GM20431 (cell line): ENCODE results near the gene LDLRAD4.

Source experiments
- in situ Hi-C: fragments of 300-500 bp; cut with MseI, MboI; formaldehyde crosslinking; loops from one replicate; pipeline ENCODE4 v1.15.0; 2020; ENCODE audit warnings: low sequenced_read_pairs; ENCODE audit not compliant: unreplicated experiment

Gene LDLRAD4

GRCh38 chr18:13363359-13363758, 144.8 kb downstream of the LDLRAD4 start:
- in situ Hi-C loops, result no loop called here

GRCh38 chr18:13364721-13365205, 146.2 kb downstream of the LDLRAD4 start:
- in situ Hi-C loops, result no loop called here

GRCh38 chr18:13366131-13366530, 147.6 kb downstream of the LDLRAD4 start:
- in situ Hi-C loops, result no loop called here

DNA sequence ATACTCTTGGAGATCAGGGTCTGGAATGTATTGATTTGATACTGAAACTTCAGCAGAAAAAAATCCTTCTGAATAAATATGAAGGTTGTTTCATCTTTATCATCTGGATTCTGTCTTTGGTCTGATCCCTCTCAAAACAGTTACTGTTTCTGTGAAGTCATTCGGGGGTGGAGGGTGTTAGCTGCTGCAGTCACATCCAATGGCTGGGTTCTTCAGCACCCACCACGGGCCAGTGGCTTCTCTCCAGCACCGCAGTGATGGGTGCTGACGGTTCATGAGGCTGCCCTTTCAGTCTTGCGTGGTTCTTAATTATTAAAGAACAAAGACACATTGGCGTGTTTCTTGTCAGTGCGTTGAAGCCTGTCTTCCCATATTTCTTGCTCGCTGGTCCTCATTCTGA, 148.0 kb downstream of the LDLRAD4 start:
- in situ Hi-C loops, result no loop called here

- in situ Hi-C loops, result no loop called here
Observed at GRCh38 chr18:13366962-13367892, 148.7 kb downstream of the LDLRAD4 start.

- in situ Hi-C loops, result no loop called here
Observed at GRCh38 chr18:13368080-13368813, 149.7 kb downstream of the LDLRAD4 start.

- in situ Hi-C loops, result no loop called here
Observed at GRCh38 chr18:13369353-13369752, 150.8 kb downstream of the LDLRAD4 start.

DNA sequence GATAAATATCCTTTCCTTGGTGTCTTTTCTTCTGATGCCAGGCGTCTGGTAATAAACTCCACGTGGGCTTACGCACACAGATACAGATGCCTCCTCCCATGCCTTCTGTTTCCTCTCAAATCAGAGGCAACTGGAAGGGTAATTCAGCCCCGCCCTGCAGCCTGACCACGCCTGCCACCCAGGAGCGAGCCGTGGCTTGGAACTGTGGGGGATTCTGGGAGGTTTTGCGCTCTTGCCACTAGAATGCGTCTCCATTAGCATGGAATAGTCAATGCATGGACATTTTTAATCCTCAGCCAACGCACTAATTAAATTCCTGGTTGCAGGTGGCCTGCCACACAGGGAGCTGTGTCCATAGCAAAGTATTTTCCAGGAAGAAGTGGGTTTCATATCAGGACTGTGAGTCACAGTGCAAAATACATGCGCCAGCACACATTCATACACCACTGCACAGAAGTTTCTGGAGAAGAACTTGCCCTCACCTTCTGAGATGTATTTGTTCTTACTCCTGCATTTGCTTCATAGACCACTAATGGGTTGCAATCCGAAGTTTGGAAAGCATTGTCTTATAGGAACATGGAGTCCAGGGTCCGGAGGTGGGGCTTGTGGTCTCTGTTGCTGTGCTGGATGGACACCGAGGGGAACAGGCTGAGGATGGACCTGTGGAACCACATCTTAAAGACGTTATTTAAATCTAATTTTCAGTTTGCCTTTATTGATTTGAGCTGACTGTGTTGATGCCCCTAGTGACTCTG, 151.4 kb downstream of the LDLRAD4 start:
- in situ Hi-C loops, result no loop called here

- in situ Hi-C loops, result no loop called here
Observed at GRCh38 chr18:13370995-13371625, 152.6 kb downstream of the LDLRAD4 start.

DNA sequence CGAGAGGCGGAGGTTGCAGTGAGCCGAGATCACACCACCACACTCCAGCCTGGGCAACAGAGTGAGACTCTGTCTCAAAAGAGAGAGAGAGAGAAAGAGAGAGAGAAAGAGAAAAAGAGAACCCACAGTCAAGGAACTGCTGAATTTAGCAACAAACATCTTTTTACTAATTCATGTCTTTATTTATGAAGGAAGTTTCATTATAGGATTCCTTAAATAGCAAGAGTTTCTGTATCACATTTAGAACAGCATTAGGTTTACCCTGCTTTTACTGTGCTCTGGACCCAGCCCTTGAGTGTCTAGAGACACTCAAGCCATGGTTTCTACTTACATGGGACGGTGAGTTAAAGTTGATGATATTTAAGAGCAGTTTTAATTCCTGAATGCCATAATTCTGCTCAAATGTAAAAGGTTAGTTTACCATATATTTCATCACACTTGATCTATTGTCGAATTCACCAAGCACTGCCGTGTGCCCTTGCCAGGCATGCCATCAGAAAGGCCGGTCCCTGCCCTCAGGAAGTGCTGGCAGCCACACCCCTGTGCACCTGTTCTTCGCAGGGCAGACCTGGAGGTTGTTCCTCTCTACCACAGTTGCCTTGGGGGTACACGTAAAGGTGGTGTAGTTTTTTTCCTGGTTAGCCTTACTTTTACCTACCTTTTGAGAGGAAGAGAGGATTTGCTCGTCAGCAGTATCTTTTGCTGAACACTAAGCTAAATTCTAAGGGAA, 153.3 kb downstream of the LDLRAD4 start:
- in situ Hi-C loops, result no loop called here

DNA sequence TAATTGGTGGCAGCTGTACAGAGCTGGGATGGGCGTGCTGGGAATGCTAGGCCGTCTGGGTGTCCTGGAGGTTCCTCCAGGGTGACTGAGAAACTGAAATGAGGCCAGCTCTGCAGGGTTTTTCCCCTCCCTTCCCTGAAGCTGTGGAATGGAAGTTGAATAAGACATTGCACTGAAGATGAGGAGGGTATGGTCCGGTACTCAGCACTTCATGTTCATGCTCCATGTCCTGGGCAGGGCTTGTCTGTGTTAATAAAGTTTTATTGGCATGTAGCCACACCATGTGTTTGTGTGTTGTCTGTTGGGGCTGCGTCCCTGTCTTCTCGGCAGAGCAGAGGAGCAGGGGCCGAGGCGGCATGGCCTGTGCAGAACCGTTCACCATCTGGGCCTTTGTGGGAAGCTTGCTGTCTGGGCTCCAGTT, 154.0 kb downstream of the LDLRAD4 start:
- in situ Hi-C loops, result no loop called here

DNA sequence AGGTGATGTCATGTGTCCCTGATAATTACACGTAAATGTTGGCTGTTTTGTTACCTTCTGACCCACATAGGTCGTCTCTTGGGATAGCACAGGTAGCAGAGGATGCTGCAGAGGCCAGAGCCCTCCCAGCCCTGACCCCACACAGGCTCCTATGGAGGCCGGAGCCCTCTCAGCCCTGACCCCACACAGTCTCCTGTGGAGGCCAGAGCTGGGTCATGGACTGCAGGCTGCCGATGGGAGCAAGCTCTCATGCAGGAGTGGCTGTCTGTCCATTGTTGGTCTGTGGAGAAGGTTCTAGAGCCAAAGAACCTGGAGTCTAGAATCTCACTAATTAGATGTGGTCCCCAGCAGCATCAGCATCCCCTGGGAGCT, 155.5 kb downstream of the LDLRAD4 start:
- in situ Hi-C loops, result no loop called here

- in situ Hi-C loops, result no loop called here
Observed at GRCh38 chr18:13374468-13375301, 156.1 kb downstream of the LDLRAD4 start.

DNA sequence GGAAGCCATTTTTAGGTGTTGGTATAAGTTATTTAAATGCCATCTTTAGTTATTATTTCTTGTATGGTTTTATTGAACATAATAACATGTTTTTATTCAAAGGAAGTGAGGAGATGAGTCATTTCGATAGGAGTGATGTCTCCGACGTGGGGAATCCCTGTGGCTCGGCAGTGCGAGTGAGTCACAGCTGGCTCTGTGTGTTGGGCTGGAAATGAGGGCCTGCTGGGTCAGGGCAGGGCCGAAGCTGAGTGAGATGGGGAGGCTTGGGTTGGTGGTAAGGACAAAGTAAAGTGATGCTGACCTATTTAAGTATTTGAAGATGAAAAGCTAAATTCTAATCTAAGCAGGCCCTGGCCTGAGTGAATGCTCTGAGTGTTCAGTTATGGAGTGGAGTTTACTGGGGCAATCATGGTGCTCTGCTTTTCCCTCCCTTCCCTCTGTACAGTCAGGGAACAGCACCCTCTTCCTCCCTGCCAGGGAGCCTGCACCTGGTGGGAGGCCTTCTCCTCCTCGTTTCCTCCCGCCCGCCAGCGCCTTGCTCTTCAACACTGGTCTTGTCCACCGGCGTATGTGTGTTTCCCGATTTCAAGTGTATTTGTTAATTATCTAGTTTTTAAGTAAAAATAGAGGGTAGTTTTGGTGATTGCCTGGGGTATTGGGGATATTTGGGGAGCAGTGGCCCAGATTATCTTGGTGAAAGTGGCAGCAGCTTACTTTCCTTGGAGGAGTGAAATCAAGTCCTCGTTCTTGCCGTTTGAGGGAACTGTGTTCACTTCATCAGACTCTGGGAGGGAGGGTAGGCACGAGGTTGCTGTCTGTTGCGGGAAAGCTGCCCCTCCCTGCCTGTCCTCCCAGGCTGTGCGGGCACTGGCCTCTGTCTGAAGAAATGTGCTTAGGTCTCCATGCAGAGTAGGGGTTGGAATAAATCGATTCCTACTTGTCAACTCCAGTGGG, 157.0 kb downstream of the LDLRAD4 start:
- in situ Hi-C loops, result no loop called here

DNA sequence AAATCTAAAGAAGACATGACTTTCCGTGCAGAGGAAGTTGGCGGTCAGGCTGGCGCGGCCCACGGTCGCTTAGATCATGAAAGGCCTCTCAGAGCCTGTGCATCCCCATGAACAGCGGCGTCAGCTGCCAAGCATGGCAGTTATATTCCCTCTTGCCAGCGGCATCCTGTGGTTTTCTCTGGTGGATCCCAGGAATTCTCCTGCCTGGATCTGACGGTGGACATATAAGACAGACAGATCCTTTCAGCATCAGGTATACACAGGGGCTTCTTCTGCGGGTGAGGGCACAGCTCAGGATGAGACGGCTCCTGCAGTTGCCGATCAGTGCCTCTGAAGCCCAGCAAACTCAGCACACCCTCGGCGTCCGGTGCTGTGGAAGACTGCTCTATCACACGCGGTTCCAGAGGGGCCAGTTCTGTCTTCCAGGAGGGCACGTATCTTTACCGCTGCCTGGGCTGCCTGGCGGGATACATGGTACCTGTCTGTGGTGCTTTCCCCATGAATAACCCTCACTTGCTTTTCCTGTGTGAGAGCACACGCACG, 157.8 kb downstream of the LDLRAD4 start:
- in situ Hi-C loops, result no loop called here

DNA sequence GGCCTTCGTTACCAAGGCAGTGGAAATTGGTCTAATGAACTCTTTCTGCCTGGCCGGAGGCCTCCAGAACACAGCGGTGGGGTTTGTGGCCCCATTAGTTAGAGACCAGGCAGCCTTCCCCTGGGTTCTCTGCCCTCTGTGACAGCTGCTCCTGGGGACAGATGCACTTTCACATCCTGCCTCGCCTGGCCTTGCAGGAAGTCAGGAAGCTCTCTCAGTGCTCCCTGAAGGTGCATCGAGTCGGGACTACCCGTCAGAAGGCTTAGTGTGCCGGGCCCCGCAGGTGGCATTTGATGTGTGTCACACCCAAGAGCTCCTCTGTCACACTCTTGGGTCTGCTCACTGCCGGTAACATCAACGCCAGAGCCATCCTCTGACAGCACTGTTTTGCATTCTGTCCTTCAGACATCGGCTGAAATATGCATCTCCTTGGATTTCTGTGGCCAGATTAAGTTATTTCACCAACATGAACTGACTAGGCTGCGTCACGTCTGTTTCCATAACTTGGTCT, 158.3 kb downstream of the LDLRAD4 start:
- in situ Hi-C loops, result no loop called here

GRCh38 chr18:13377496-13377895, 158.9 kb downstream of the LDLRAD4 start:
- in situ Hi-C loops, result no loop called here
